Osteoblast (primary cell): ENCODE measurements around the gene RAD51B. TPM values are rescaled to one million over a fixed set of nuclear protein-coding genes. Genes with fewer than 3 reads are reported as not detected.

Experiments used
- DNase-seq: peaks from one replicate; pipeline ENCODE4 v3.0.0; 2011; ENCODE audit warnings: low spot score, mixed read lengths; ENCODE audit not compliant: insufficient read length; ENCODE audit errors: missing footprints
- H2AFZ ChIP-seq: 2 replicates; pipeline ENCODE4 v1.6.0; 2011; ENCODE audit warnings: mild to moderate bottlenecking, low read length
- H3K27ac ChIP-seq: 2 replicates; pipeline ENCODE4 v1.5.1; 2011; ENCODE audit warnings: mild to moderate bottlenecking, low read depth, low read length, moderate library complexity
- H3K27me3 ChIP-seq: 2 replicates; pipeline ENCODE4 v1.6.0; 2012; ENCODE audit warnings: mild to moderate bottlenecking, control low read depth, inconsistent platforms, low read length, moderate library complexity; ENCODE audit not compliant: insufficient read depth
- H3K36me3 ChIP-seq: 2 replicates; pipeline ENCODE4 v1.5.1; 2011; ENCODE audit warnings: mild to moderate bottlenecking, low read length, control low read depth, moderate library complexity; ENCODE audit not compliant: insufficient read depth
- H3K4me1 ChIP-seq: 2 replicates; pipeline ENCODE4 v1.5.1; 2011; ENCODE audit warnings: mild to moderate bottlenecking, low read length, control low read depth, moderate library complexity; ENCODE audit not compliant: insufficient read depth
- H3K4me2 ChIP-seq: 2 replicates; pipeline ENCODE4 v1.6.0; 2011; ENCODE audit warnings: mild to moderate bottlenecking, low read length; ENCODE audit not compliant: insufficient read depth
- H3K4me3 ChIP-seq: fragments of 200-600 bp; sonication (generic); 3 replicates; pipeline ENCODE4 v1.5.1; 2012; ENCODE audit warnings: mild to moderate bottlenecking, low read length, inconsistent platforms; ENCODE audit not compliant: insufficient read depth
- H3K79me2 ChIP-seq: 2 replicates; pipeline ENCODE4 v1.6.0; 2012; ENCODE audit warnings: mild to moderate bottlenecking, low read length, control low read depth, inconsistent platforms; ENCODE audit not compliant: insufficient read depth
- H3K9me3 ChIP-seq: 2 replicates; pipeline ENCODE4 v1.5.1; 2011; ENCODE audit warnings: low read depth, low read length, control low read depth
- H4K20me1 ChIP-seq: 2 replicates; pipeline ENCODE4 v1.6.0; 2012; ENCODE audit warnings: mild to moderate bottlenecking, low read length, control low read depth; ENCODE audit not compliant: insufficient read depth
- total RNA-seq: library from RNA; depleted of rRNA; stranded (reverse); fragments of >200 nt; gene quantifications from 2 replicates; pipeline ENCODE4 v1.2.3, GENCODE V29; 2012
- TF ChIP-seq, protein P1 (sequence below): IDR thresholded peaks from 2 replicates; pipeline ENCODE4 v1.5.1; 2011; ENCODE audit warnings: mild to moderate bottlenecking, low read depth, low read length, moderate library complexity; ENCODE audit errors: extremely low read depth

RAD51B gene
- total RNA-seq, 1 donor, result 13.8 TPM

DNA sequence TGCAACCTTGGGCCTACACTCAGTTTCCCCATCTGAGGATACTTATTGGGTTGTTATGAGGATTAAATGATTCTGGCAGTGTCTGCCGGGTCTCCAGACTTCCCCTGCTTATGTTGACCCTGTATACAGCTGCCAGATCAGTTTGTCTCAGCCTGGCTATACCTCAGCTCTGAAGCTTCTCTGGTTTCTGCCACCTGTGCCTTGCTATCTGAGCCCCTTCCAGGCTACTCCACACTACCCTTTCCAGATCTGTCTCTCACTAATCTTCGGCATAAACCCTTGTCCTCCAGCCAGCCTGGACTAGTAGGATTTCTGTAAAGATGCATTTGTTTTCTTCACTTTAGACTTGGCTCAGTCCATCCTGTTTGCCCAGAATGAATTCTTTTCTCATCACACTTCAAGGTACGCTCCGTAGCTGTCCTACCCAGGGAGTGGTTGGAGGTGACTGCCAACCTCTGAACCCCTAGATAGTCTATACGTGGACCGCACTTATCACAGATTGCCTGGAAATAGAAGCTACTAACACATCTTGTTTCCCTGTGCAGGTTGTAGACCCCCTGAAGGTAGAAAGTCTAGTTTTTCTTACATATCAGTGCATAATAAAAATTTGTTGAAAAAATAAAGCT is 422.4 kb downstream of the RAD51B start:
- TF ChIP-seq, protein P1, sequence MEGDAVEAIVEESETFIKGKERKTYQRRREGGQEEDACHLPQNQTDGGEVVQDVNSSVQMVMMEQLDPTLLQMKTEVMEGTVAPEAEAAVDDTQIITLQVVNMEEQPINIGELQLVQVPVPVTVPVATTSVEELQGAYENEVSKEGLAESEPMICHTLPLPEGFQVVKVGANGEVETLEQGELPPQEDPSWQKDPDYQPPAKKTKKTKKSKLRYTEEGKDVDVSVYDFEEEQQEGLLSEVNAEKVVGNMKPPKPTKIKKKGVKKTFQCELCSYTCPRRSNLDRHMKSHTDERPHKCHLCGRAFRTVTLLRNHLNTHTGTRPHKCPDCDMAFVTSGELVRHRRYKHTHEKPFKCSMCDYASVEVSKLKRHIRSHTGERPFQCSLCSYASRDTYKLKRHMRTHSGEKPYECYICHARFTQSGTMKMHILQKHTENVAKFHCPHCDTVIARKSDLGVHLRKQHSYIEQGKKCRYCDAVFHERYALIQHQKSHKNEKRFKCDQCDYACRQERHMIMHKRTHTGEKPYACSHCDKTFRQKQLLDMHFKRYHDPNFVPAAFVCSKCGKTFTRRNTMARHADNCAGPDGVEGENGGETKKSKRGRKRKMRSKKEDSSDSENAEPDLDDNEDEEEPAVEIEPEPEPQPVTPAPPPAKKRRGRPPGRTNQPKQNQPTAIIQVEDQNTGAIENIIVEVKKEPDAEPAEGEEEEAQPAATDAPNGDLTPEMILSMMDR, result no peak
- Histone ChIP-seq H2AFZ (no peak overlapping the region), H3K9me3 (no peaks in the 10 kb centered on the region), H3K79me2 (no peaks in the 10 kb centered on the region), H3K4me3 (no peak overlapping the region), H3K27me3 (no peaks in the 10 kb centered on the region), H3K27ac (no peak overlapping the region), H3K4me2 (no peak overlapping the region), H3K36me3 (no peaks in the 10 kb centered on the region), H3K4me1 (peaks cover 4% of the 10 kb centered on the region), H4K20me1 (no peaks in the 10 kb centered on the region)
- DNase-seq, result no peak

DNA sequence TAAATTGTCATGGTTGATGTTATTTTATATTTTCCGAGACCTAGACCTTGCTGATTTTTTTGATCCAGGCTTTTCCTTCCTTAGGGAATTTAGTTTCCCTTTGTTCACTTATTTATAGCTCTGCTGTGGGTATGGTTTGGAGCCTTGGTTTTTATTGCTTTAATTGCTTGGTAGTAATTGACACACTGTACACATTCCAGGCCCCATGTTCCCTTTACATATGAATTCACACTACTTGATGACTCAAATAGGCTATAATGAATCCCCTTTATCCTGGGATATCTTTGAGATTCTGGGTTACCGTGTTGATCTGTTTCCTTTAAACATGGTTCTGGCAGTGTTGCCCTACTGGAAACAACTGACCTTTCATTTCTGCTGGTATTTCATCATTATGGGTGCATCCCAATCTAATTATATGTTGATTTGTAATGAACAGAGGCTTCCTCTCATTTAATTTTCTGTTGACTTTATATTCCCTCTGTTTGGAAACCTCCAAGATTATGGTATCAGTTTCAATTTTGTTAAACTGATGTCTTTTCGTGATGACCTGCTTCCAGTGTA is 424.0 kb downstream of the RAD51B start:
- Histone ChIP-seq H3K36me3 (no peaks in the 10 kb centered on the region), H3K9me3 (no peaks in the 10 kb centered on the region), H2AFZ (no peak overlapping the region), H3K4me2 (no peak overlapping the region), H3K79me2 (no peaks in the 10 kb centered on the region), H3K4me3 (no peak overlapping the region), H4K20me1 (no peaks in the 10 kb centered on the region), H3K27me3 (no peaks in the 10 kb centered on the region), H3K4me1 (peaks cover 10% of the 10 kb centered on the region), H3K27ac (no peak overlapping the region)
- no peak for DNase-seq
- TF ChIP-seq, protein P1, result no peak

DNA sequence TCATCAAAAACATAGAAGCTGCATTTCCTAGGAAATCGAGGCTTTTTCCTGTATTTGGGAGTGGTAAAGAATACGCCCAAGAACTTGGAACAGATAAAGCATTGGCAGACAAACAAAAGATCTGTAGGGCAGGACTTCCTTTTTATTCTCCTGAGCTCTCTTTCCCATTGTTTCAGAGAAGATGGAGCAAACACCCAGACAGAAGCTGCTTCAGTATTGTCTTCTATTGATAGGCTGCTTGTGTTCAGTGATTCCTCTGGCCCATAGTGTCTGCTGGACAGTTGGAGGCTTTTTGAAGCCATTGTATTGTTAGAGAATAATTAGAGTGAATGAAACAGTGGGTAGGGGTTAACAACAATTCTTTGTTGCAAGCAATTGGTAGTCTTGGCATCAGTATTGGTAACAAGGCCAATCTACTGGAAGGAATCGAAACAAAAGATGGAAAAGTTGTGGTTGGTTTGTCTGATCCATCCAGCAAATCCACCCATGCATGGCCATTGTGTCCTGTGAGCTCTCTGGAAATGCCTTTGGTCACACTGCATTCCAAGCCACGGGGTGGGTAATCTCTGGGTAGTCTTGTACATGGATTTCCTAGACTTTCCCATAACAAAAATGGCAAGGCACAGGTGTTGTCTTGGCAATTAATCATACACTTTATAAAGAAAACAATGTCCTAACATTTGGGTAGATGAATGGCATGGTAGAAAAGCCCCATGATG is 424.8 kb downstream of the RAD51B start:
- H3K4me2 ChIP-seq, result no peak overlapping the region
- H3K27me3 ChIP-seq, result no peaks in the 10 kb centered on the region
- no peaks in the 10 kb centered on the region for H3K9me3 ChIP-seq
- TF ChIP-seq, protein P1, result no peak
- no peak overlapping the region for H3K4me3 ChIP-seq
- H3K36me3 ChIP-seq, result no peaks in the 10 kb centered on the region
- DNase-seq, result no peak
- H2AFZ ChIP-seq, result no peak overlapping the region
- no peaks in the 10 kb centered on the region for H4K20me1 ChIP-seq
- H3K27ac ChIP-seq, result no peak overlapping the region
- H3K79me2 ChIP-seq, result no peaks in the 10 kb centered on the region
- H3K4me1 ChIP-seq, result peaks cover 17% of the 10 kb centered on the region
